ENCODE measurements around the gene BRAP.
"Not testable (repeated sequence)": the region's sequence is repeated elsewhere in the genome, so short reads cannot be mapped to it uniquely, and the experiment has no call there.

Gene BRAP

GRCh38 chr12:111720457-111720856 lies 34.7 kb upstream of the BRAP start:
- TF ChIP-seq MAX (IDR thresholded peaks at IDR 0.05; ENCODE audit: low read depth, low read length), result no peak
- DNase-seq (ENCODE audit: low read depth), result no peak
- no peak overlapping the region for H3K4me3 ChIP-seq (ENCODE audit: low read depth, low read length)

- not testable (repeated sequence) for DNase-seq (ENCODE audit: low read depth); H3K4me3 ChIP-seq (ENCODE audit: low read depth, low read length)
Measured at GRCh38 chr12:111719316-111719715, 33.6 kb upstream of the BRAP start.

GRCh38 chr12:111715279-111715678 lies 29.5 kb upstream of the BRAP start:
- TF ChIP-seq MYC (IDR thresholded peaks at IDR 0.05; ENCODE audit: low read depth, low read length) (no peak), MAX (IDR thresholded peaks at IDR 0.05; ENCODE audit: low read depth, low read length) (no peak), POLR2A (IDR thresholded peaks at IDR 0.05; ENCODE audit: extremely low read depth, insufficient read length) (no peak), CTCF (IDR thresholded peaks at IDR 0.05; ENCODE audit: low read depth, low read length) (no peak)
- no peak for DNase-seq (ENCODE audit: low read depth)

GRCh38 chr12:111706145-111706544 lies 20.4 kb upstream of the BRAP start:
- no peak overlapping the region for H3K4me3 ChIP-seq (ENCODE audit: low read depth, low read length)
- TF ChIP-seq POLR2A (IDR thresholded peaks at IDR 0.05; ENCODE audit: extremely low read depth, insufficient read length) (no peak), CTCF (IDR thresholded peaks at IDR 0.05; ENCODE audit: low read depth, low read length) (no peak), MAX (IDR thresholded peaks at IDR 0.05; ENCODE audit: low read depth, low read length) (no peak), MYC (IDR thresholded peaks at IDR 0.05; ENCODE audit: low read depth, low read length) (no peak)

More at GRCh38 chr12:111715279-111715678, 29.5 kb upstream of the BRAP start:
- H3K4me3 ChIP-seq (ENCODE audit: low read depth, low read length), result no peak overlapping the region

GRCh38 chr12:111705672-111706071 lies 19.9 kb upstream of the BRAP start:
- H3K4me3 ChIP-seq (ENCODE audit: low read depth, low read length), result peak overlapping the region; percentile 8
- peak; percentile 96 for DNase-seq (ENCODE audit: low read depth)

More at GRCh38 chr12:111706145-111706544, 20.4 kb upstream of the BRAP start:
- DNase-seq (ENCODE audit: low read depth), result no peak

GRCh38 chr12:111699962-111700361 lies 14.2 kb upstream of the BRAP start:
- no peak for TF ChIP-seq CTCF (IDR thresholded peaks at IDR 0.05; ENCODE audit: low read depth, low read length)
- no peak for TF ChIP-seq POLR2A (IDR thresholded peaks at IDR 0.05; ENCODE audit: extremely low read depth, insufficient read length)
- no peak for TF ChIP-seq MYC (IDR thresholded peaks at IDR 0.05; ENCODE audit: low read depth, low read length)
- TF ChIP-seq MAX (IDR thresholded peaks at IDR 0.05; ENCODE audit: low read depth, low read length), result no peak
- no peak overlapping the region for H3K4me3 ChIP-seq (ENCODE audit: low read depth, low read length)
- no peak for DNase-seq (ENCODE audit: low read depth)

More at GRCh38 chr12:111705672-111706071, 19.9 kb upstream of the BRAP start:
- TF ChIP-seq CTCF (IDR thresholded peaks at IDR 0.05; ENCODE audit: low read depth, low read length), result no peak
- peak; percentile 60; the same call in 1 of the 2 replicates for TF ChIP-seq MYC (IDR thresholded peaks at IDR 0.05; ENCODE audit: low read depth, low read length)
- peak; percentile 71 for TF ChIP-seq MAX (IDR thresholded peaks at IDR 0.05; ENCODE audit: low read depth, low read length)

GRCh38 chr12:111693818-111694217 lies 8.1 kb upstream of the BRAP start:
- no peak for DNase-seq (ENCODE audit: low read depth)
- no peak overlapping the region for H3K4me3 ChIP-seq (ENCODE audit: low read depth, low read length)
- TF ChIP-seq CTCF (IDR thresholded peaks at IDR 0.05; ENCODE audit: low read depth, low read length) (no peak), MYC (IDR thresholded peaks at IDR 0.05; ENCODE audit: low read depth, low read length) (no peak), POLR2A (IDR thresholded peaks at IDR 0.05; ENCODE audit: extremely low read depth, insufficient read length) (no peak), MAX (IDR thresholded peaks at IDR 0.05; ENCODE audit: low read depth, low read length) (no peak)

Measured in NB4 (cell line).